GM21737 (cell line): Measurements from ENCODE around the gene DNAH12.
"Not testable (repeated sequence)": the region's sequence is repeated elsewhere in the genome, so short reads cannot be mapped to it uniquely, and the experiment has no call there.

Experiments
- ATAC-seq: cut with Tn5 transposase; IDR thresholded peaks from one replicate; pipeline ENCODE4 v1.9.1; 2021; ENCODE audit warnings: mild to moderate bottlenecking, moderate library complexity; ENCODE audit not compliant: unreplicated experiment

Gene DNAH12

GRCh38 chr3:57545636-57546268 lies 1.6 kb upstream of the DNAH12 start:
- ATAC-seq: no peak

- no peak for ATAC-seq
These were observed 5.7 kb downstream of the DNAH12 start for GRCh38 chr3:57538465-57538864.

- ATAC-seq: no peak
These were observed 14.0 kb downstream of the DNAH12 start for GRCh38 chr3:57530071-57530608.

GRCh38 chr3:57518276-57518915 lies 25.7 kb downstream of the DNAH12 start:
- ATAC-seq: no peak

- no peak for ATAC-seq
These were observed 32.0 kb downstream of the DNAH12 start for GRCh38 chr3:57512166-57512565.

- ATAC-seq: no peak
These were observed 38.2 kb downstream of the DNAH12 start for GRCh38 chr3:57505901-57506300.

GRCh38 chr3:57500506-57500905 lies 43.6 kb downstream of the DNAH12 start:
- ATAC-seq: no peak

GRCh38 chr3:57497904-57498303 lies 46.2 kb downstream of the DNAH12 start:
- no peak for ATAC-seq

GRCh38 chr3:57484563-57484962 lies 59.6 kb downstream of the DNAH12 start:
- ATAC-seq: no peak

- ATAC-seq: not testable (repeated sequence)
These were observed 67.0 kb downstream of the DNAH12 start for GRCh38 chr3:57477193-57477592.

GRCh38 chr3:57464801-57465200 lies 79.3 kb downstream of the DNAH12 start:
- ATAC-seq: no peak

GRCh38 chr3:57464011-57464410 lies 80.1 kb downstream of the DNAH12 start:
- no peak for ATAC-seq

GRCh38 chr3:57451150-57451846 lies 92.8 kb downstream of the DNAH12 start:
- ATAC-seq: no peak

GRCh38 chr3:57449276-57449847 lies 94.8 kb downstream of the DNAH12 start:
- not testable (repeated sequence) for ATAC-seq

GRCh38 chr3:57448489-57448888 lies 95.7 kb downstream of the DNAH12 start:
- not testable (repeated sequence) for ATAC-seq

- ATAC-seq: no peak
These were observed 97.8 kb downstream of the DNAH12 start for GRCh38 chr3:57446318-57446841.

GRCh38 chr3:57444469-57444868 lies 99.7 kb downstream of the DNAH12 start:
- ATAC-seq: no peak

GRCh38 chr3:57440144-57440543 lies 104.0 kb downstream of the DNAH12 start:
- ATAC-seq: not testable (repeated sequence)

GRCh38 chr3:57438460-57438859 lies 105.7 kb downstream of the DNAH12 start:
- ATAC-seq: not testable (repeated sequence)

GRCh38 chr3:57436195-57436761 lies 107.9 kb downstream of the DNAH12 start:
- ATAC-seq: no peak

GRCh38 chr3:57434041-57434440 lies 110.1 kb downstream of the DNAH12 start:
- ATAC-seq: no peak
